Measurements from ENCODE around the gene TBCD. TPM values are rescaled to one million over a fixed set of nuclear protein-coding genes. Genes with fewer than 3 reads are reported as not detected.

TBCD gene
- polyA plus RNA-seq, 6 donors from 2014 or later = 23.6 to 34.7 (median 27.5) TPM

DNA sequence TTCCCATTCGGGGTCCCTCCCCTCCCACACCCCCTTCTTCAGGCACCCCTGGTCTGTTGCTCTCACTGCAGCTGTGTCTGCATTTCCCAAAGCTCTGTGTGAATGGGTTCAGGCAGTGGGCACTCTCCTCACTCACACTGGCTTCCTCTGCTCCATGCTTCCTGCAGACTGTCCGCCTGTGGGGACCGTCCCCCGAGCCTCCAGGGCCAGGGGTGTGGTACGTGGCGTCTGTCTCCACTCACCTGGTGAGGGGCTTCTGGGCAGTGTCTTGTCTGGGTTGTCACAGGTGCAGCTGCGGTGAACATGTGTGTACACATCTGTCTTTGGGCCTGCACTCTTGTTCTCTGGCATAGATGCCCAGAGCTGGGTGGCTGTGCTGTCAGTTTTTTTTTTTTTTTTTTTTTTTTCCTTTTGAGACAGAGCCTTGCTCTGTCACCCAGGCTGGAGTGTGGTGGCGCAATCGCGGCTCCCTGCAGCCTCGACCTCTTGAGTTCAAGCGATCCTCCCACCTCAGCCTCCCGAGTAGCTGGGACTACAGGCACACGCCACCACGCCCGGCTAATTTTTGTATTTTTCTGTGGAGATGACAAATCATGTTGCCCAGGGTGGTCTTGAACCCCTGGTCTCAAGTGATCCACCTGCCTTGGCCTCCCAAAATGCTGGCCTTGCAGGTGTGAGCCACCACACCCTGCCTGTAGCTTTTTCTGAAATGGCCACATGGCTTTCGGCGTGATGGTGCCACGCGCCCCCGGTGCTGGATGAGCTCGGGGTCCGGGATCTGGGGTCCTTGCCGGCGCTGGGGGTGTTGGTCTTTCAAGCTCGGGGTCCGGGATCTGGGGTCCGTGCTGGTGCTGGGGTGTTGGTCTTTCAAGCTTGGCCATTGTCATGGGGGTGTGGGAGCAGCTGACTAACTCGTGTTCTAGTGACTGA lies 144.5 kb downstream of the TBCD start:
- Mint-ChIP-seq H3K9me3 (no peaks in the 10 kb centered on the region), H3K36me3 (peaks cover 10 to 18% of the 10 kb centered on the region in 2 donors)

DNA sequence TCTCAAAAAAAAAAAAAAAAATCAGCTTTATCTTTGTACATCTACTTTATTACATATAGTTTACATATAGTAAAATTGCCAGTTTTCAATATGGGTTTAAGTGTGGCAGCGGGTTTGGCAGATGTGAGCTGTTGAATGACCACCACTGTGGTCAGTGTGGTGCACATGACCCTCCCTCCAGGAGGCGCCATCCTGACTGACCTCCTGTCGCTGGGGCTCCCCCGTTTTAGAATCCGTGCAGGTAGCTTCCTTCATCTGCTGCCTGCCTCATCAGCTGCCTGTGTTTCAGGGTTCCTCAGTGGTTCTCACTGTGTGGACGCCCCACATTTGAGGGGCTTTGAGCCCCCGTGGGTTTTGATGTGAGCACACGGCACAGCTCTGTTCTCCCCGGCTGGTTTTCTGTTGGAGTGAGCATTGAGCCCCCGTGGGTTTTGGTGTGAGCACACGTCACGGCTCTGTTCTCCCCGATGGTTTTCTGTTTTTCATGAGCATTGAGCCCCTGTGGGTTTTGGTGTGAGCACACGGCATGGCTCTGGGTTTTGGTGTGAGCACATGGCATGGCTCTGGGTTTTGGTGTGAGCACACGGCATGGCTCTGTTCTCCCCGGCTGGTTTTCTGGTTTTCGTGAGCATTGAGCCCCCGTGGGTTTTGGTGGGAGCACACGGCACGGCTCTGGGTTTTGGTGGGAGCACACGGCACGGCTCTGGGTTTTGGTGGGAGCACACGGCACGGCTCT lies 145.8 kb downstream of the TBCD start:
- peak overlapping the region in 1 of 6 donors; percentile 40 for H3K27ac Mint-ChIP-seq
- no peak overlapping the region for H3K4me3 Mint-ChIP-seq

More for the DNA sequence above, 144.5 kb downstream of the TBCD start:
- Mint-ChIP-seq H3K27me3 (peaks cover 0 to 3% (median 0%) of the 10 kb centered on the region in 3 donors), H3K27ac (peak overlapping the region in 2 of 6 donors; percentile 67 to 80), H3K4me3 (no peak overlapping the region), H3K4me1 (peaks cover 30 to 37% (median 30%) of the 10 kb centered on the region in 3 donors)
- no peak for ATAC-seq (ENCODE audit: low read depth in 2 of 2)
- DNase-seq = no peak

DNA sequence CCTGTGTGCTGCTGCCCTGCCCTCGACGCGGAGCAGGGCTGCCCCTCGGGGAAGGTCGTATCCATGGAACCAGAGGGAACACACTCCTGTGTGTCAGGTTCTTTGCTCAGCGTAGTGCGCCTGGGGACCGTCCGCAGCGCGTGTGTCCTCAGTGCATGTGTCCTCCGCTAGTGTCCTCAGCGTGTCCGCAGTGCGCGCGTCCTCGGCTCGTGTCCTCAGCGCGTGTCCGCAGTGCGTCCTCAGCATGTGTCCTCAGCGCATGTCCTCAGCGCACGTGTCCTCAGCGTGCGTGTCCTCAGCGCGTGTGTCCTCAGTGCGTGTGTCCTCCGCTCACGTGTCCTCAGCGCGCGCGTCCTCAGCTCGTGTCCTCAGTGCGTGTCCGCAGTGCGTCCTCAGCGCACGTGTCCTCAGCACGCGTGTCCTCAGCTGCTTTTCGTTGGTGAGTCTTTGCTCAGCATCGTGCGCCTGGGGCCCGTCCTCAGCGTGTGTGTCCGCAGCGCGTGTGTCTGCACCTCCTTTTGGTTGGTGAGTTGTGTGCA lies 147.2 kb downstream of the TBCD start:
- H3K4me3 Mint-ChIP-seq = no peak overlapping the region
- peak overlapping the region in 1 of 6 donors; percentile 67 for H3K27ac Mint-ChIP-seq
- DNase-seq = no peak
- H3K9me3 Mint-ChIP-seq = no peaks in the 10 kb centered on the region
- H3K27me3 Mint-ChIP-seq = no peaks in the 10 kb centered on the region
- peaks cover 10 to 29% of the 10 kb centered on the region in 2 donors for H3K36me3 Mint-ChIP-seq
- ATAC-seq (ENCODE audit: low read depth in 2 of 2) = no peak
- peaks cover 13 to 19% (median 16%) of the 10 kb centered on the region in 3 donors for H3K4me1 Mint-ChIP-seq

More for the DNA sequence above, 145.8 kb downstream of the TBCD start:
- peaks cover 7 to 23% of the 10 kb centered on the region in 2 donors for H3K36me3 Mint-ChIP-seq
- H3K27me3 Mint-ChIP-seq = no peaks in the 10 kb centered on the region
- ATAC-seq (ENCODE audit: low read depth in 2 of 2) (no peak), DNase-seq (no peak)
- H3K9me3 Mint-ChIP-seq = no peaks in the 10 kb centered on the region
- peaks cover 25 to 30% (median 25%) of the 10 kb centered on the region in 3 donors for H3K4me1 Mint-ChIP-seq

DNA sequence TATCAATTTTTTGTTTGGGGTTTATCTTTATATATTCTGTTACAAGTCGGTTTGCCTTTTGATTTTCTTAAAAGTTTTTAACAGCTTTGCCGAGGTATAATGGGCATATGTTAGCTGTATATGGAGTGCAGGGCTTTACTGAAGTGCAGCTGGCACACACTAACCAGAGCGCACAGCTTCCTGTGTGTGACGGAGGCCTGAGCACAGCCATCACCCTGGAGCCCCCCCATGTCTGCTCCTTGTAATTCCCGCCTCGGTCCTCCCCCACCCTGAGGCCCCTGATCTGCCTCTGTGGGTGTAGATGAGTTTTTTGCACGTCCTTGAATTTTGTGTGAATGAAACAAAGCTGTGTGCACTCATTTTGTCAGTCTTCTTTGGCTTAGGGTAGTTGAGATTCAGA lies 148.1 kb downstream of the TBCD start:
- Mint-ChIP-seq H3K27ac (no peak overlapping the region), H3K4me3 (no peak overlapping the region), H3K4me1 (peaks cover 9 to 13% (median 9%) of the 10 kb centered on the region in 3 donors), H3K9me3 (no peaks in the 10 kb centered on the region), H3K27me3 (no peaks in the 10 kb centered on the region), H3K36me3 (peaks cover 16 to 33% of the 10 kb centered on the region in 2 donors)
- no peak for ATAC-seq (ENCODE audit: low read depth in 2 of 2)
- DNase-seq = no peak

DNA sequence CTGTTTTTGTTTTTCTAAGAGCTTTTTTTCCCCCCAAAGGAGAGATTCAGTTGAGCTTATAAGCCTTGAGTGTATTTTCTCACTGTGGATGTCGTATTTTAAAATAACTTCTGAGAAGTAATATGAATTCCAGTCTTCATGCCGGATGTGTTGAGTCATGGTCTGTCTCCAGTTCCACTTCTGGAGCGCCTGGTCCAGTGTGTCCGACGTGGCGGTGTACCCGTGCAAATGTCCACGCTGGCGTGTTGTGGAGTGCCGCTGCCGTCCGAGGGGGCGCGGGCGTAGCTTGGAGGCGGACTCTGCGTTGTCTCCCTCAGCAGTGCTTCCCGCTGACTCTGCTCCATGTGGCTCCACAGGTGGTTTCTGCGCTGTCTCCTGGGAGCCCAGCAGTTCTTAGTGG lies 148.9 kb downstream of the TBCD start:
- Mint-ChIP-seq H3K4me3 (no peak overlapping the region), H3K27me3 (no peaks in the 10 kb centered on the region), H3K9me3 (no peaks in the 10 kb centered on the region), H3K36me3 (peaks cover 16 to 33% of the 10 kb centered on the region in 2 donors), H3K4me1 (peaks cover 4 to 9% (median 7%) of the 10 kb centered on the region in 3 donors), H3K27ac (peak overlapping the region in 1 of 6 donors; percentile 53)
- ATAC-seq (ENCODE audit: low read depth in 2 of 2) (no peak), DNase-seq (no peak)

DNA sequence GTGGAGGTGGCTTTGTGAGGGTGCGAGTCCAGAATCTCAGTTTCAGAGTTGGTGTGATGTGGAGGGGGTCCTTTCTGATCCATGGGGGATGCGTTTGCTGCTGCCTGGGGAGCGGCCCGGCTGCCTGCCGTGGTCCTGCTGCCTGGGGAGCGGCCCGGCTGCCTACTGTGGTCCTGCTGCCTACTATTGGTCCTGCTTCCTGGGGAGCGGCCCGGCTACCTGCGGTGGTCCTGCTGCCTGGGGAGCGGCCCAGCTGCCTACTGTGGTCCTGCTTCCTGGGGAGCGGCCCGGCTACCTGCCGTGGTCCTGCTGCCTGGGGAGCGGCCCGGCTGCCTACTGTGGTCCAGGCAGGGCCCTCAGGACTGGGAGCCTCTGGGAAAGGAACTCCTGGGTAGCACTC lies 149.5 kb downstream of the TBCD start:
- no peaks in the 10 kb centered on the region for H3K9me3 Mint-ChIP-seq
- H3K4me1 Mint-ChIP-seq = peaks cover 4 to 9% (median 7%) of the 10 kb centered on the region in 3 donors
- no peaks in the 10 kb centered on the region for H3K27me3 Mint-ChIP-seq
- no peak overlapping the region for H3K27ac Mint-ChIP-seq
- DNase-seq (no peak), ATAC-seq (ENCODE audit: low read depth in 2 of 2) (no peak)
- peaks cover 16 to 39% of the 10 kb centered on the region in 2 donors for H3K36me3 Mint-ChIP-seq
- no peak overlapping the region for H3K4me3 Mint-ChIP-seq

DNA sequence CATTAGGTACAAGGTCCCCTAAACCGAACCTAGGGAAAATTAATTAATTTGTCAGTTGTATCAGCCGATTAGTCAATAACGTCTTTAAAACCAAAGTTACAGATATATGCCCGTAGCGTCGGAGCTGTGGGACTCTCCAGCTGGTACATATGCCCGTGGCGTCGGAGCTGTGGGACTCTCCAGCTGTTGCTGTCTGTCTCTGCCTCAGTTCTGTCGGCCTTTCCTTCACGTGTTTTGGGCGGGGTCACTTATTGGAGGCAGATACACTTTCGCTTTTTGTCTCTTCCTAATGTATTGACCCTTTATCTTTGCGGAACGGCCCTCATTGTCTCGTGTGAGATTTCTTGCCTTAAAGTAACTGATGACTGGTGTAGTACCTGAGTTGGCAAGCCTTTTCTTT lies 150.0 kb downstream of the TBCD start:
- no peak for DNase-seq
- Mint-ChIP-seq H3K4me1 (peaks cover 4 to 9% (median 7%) of the 10 kb centered on the region in 3 donors), H3K4me3 (no peak overlapping the region), H3K27ac (no peak overlapping the region), H3K27me3 (no peaks in the 10 kb centered on the region), H3K36me3 (peaks cover 16 to 37% of the 10 kb centered on the region in 2 donors), H3K9me3 (no peaks in the 10 kb centered on the region)
- no peak for ATAC-seq (ENCODE audit: low read depth in 2 of 2)

DNA sequence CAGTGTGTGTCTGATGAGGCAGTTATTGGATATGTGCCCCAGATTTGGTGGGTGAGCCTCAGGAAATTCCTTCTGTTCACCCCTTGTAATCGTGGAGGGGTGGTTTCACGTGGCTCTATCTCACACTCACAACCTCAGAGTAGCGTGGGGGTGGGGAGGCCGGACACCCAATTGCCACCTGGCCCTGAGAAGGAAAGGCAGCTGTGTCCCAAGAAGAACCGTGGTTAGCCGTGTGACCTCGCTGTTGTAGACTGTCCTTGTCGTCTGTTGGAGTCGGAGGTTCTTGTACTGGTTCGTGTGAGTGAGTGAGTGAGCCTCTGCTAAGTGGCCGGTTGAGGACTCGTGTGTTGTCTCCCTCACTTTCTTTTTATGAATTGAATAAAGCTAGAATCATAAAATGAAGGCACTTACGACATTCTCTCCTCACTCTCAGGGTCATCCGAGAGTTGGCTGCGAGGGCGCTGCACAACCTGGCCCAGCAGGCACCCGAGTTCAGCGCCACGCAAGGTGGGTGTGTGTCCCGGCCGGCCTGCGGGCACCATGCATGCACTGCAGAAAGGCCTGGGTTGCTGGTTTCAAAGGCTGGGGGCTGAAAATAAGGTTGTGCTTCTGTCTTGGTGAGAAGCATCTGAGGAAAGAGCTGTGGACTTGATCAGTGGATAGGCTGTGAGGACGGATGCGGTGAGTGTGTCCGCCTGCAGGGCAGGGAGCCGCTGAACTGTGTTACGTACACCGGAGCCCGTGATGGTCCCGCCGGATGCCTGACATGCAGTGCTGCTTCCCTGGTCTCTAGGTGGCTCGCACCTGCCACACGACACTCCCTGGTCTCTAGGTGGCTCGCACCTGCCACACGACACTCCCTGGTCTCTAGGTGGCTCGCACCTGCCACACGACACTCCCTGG lies 151.4 kb downstream of the TBCD start:
- Mint-ChIP-seq H3K4me3 (peak overlapping the region in 1 of 8 donors; percentile 25), H3K27ac (no peak overlapping the region), H3K4me1 (peaks cover 8 to 16% (median 9%) of the 10 kb centered on the region in 3 donors), H3K9me3 (no peaks in the 10 kb centered on the region), H3K27me3 (peaks cover 0 to 2% (median 0%) of the 10 kb centered on the region in 3 donors), H3K36me3 (peaks cover 16 to 39% of the 10 kb centered on the region in 2 donors)
- no peak for DNase-seq
- no peak for ATAC-seq (ENCODE audit: low read depth in 2 of 2)

DNA sequence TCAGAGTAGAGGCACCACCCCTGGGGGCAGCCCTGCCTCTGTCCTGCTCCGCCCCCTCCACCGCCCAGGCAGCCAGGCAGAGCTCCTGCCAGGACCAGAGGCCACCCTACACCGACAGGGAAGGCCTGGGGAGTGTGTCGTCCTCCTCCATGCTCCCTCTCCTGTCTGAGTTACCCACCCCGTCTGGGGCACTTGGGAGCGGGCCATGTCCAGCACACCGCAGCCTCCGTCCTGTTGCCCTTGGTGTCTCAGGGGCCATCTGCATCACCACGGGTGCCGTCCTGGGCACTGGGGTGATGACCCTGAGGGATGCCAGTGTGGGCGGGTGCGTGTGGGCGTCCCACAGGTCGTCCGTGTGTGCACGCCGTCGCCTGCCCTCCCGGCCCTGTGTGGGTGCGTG lies 153.3 kb downstream of the TBCD start:
- Mint-ChIP-seq H3K27ac (no peak overlapping the region), H3K4me1 (peaks cover 9 to 18% (median 12%) of the 10 kb centered on the region in 3 donors), H3K9me3 (no peaks in the 10 kb centered on the region), H3K4me3 (no peak overlapping the region), H3K27me3 (peaks cover 0 to 5% (median 4%) of the 10 kb centered on the region in 3 donors), H3K36me3 (peaks cover 16 to 31% of the 10 kb centered on the region in 2 donors)
- ATAC-seq (ENCODE audit: low read depth in 2 of 2) (no peak), DNase-seq (no peak)

DNA sequence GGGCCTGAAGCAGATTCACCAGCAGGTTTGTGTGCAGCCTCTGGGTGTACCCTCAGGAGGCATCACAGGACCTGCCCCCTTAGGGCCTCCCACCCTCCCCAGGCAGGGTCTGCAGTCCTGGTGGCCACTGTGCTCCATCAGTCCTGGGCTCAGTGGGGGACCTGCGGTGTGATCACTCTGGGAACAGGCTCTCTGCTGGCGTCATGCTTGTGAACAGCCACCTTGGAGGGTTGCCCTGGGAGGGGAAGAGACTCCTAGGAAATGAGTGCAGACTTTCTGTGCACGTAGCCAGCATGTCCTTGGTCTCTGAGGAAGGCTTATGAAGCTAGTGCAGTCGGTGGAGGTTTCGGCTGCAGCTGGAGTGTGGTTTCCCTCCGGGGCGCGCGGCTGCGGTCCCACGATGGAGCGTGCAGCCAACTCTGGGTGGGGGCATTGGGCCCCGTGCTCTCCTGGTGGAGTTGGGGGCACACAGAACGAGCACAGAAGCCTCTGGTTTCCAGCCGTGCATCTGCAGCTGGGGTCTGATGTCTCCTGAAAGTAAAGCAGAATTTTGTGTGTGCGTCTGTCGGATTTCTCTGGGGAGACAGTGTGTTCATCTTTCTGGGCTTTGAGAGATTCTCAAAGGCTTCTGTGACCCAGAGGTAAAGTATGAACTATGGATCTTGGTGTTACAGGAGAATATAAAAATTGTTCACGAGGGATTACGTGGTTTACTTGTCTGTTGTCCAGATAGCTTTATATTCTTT lies 156.1 kb downstream of the TBCD start:
- H3K27ac Mint-ChIP-seq = peak overlapping the region in 1 of 6 donors; percentile 18
- peaks cover 14 to 27% (median 27%) of the 10 kb centered on the region in 3 donors for H3K4me1 Mint-ChIP-seq
- peaks cover 0 to 5% (median 4%) of the 10 kb centered on the region in 3 donors for H3K27me3 Mint-ChIP-seq
- DNase-seq (no peak), ATAC-seq (ENCODE audit: low read depth in 2 of 2) (no peak)
- no peaks in the 10 kb centered on the region for H3K9me3 Mint-ChIP-seq
- peak overlapping the region in 1 of 8 donors; percentile 59 for H3K4me3 Mint-ChIP-seq
- peaks cover 9 to 24% of the 10 kb centered on the region in 2 donors for H3K36me3 Mint-ChIP-seq

DNA sequence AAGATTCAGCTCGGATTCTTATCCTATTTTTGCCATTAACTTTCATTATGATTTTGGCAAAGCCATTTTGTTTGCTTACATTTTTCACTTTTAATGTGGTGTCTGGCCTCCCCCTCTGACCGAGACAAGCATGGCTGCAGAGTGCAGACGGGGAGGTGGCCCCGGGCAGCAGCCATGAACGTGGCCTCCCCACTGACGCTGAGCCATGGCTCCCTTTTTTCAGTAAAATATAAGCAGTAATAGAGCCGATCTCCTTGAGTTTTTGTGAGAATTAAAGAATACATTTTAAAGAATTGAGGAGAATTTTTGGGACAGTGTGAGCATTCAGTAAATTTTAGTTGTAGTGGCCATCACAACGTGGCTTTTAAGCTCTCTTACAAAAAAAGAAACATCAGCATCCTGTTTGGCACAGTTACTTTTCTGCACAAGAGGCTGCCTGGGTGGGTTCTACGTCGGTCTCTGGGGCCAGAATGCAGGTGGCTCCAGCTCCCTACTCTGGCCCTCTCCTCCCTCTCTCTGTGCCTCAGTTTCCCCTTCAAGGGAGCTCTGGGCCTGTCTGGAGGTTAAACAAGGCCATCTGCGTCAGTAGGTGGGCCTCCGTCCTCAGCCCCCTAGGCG lies 156.8 kb downstream of the TBCD start:
- no peak overlapping the region for H3K4me3 Mint-ChIP-seq
- H3K27ac Mint-ChIP-seq = no peak overlapping the region
- H3K36me3 Mint-ChIP-seq = peaks cover 9 to 19% of the 10 kb centered on the region in 2 donors
- ATAC-seq (ENCODE audit: low read depth in 2 of 2) (no peak), DNase-seq (no peak)
- no peaks in the 10 kb centered on the region for H3K9me3 Mint-ChIP-seq
- H3K27me3 Mint-ChIP-seq = peaks cover 0 to 5% (median 4%) of the 10 kb centered on the region in 3 donors
- H3K4me1 Mint-ChIP-seq = peaks cover 15 to 30% (median 27%) of the 10 kb centered on the region in 3 donors

All from naive B cell (primary cell).